Stimulated activated naive CD4-positive, alpha-beta T cell (primary cell): ENCODE results near the gene SUN1.
"Not testable (repeated sequence)": the region's sequence is repeated elsewhere in the genome, so short reads cannot be mapped to it uniquely, and the experiment has no call there.

ENCODE experiments used
- DNase-seq, 6 experiments: peaks; one replicate each; lab custom pipeline; 2025; lab: John Stamatoyannopoulos, UW

Gene SUN1

GRCh38 chr7:833601-834258 is 1.5 kb downstream of the SUN1 start:
- DNase-seq, result no peak

GRCh38 chr7:834277-834676 is 2.0 kb downstream of the SUN1 start:
- DNase-seq, result no peak

GRCh38 chr7:835021-835420 is 2.7 kb downstream of the SUN1 start:
- no peak for DNase-seq

GRCh38 chr7:835485-836401 is 3.5 kb downstream of the SUN1 start:
- no peak for DNase-seq

GRCh38 chr7:836429-836828 is 4.2 kb downstream of the SUN1 start:
- DNase-seq, result no peak

- no peak for DNase-seq
Measured at GRCh38 chr7:837001-837400, 4.7 kb downstream of the SUN1 start.

- DNase-seq, result no peak
Measured at GRCh38 chr7:840001-840600, 7.8 kb downstream of the SUN1 start.

GRCh38 chr7:841943-842342 is 9.7 kb downstream of the SUN1 start:
- no peak for DNase-seq

GRCh38 chr7:842431-843031 is 10.3 kb downstream of the SUN1 start:
- no peak for DNase-seq

GRCh38 chr7:843230-843629 is 11.0 kb downstream of the SUN1 start:
- no peak for DNase-seq

- no peak for DNase-seq
Measured at GRCh38 chr7:844043-844442, 11.8 kb downstream of the SUN1 start.

- no peak for DNase-seq
Measured at GRCh38 chr7:844514-844913, 12.2 kb downstream of the SUN1 start.

- no peak for DNase-seq
Measured at GRCh38 chr7:845091-845490, 12.8 kb downstream of the SUN1 start.

- no peak for DNase-seq
Measured at GRCh38 chr7:845731-846130, 13.5 kb downstream of the SUN1 start.

- not testable (repeated sequence) for DNase-seq
Measured at GRCh38 chr7:846958-847650, 14.8 kb downstream of the SUN1 start.

GRCh38 chr7:847728-848127 is 15.5 kb downstream of the SUN1 start:
- not testable (repeated sequence) for DNase-seq

- no peak for DNase-seq
Measured at GRCh38 chr7:849145-849544, 16.9 kb downstream of the SUN1 start.

- DNase-seq, result no peak
Measured at GRCh38 chr7:849781-850180, 17.5 kb downstream of the SUN1 start.

GRCh38 chr7:851204-851603 is 18.9 kb downstream of the SUN1 start:
- DNase-seq, result no peak

GRCh38 chr7:853366-854117 is 21.3 kb downstream of the SUN1 start:
- no peak for DNase-seq

- no peak for DNase-seq
Measured at GRCh38 chr7:854118-854775, 22.0 kb downstream of the SUN1 start.
